Activated CD4-positive, alpha-beta T cell treated with anti-CD3 and anti-CD28 coated beads for 1 hour (primary cell): Measurements from ENCODE around the gene GABBR2.

Experiments used
- DNase-seq: peaks from one replicate; pipeline ENCODE4 v3.0.0-alpha.2; 2020

GABBR2 gene

GRCh38 chr9:98383758-98384157 lies 325.0 kb downstream of the GABBR2 start:
- no peak for DNase-seq

GRCh38 chr9:98381311-98382103 lies 327.2 kb downstream of the GABBR2 start:
- no peak for DNase-seq

GRCh38 chr9:98380065-98380681 lies 328.6 kb downstream of the GABBR2 start:
- DNase-seq = no peak

GRCh38 chr9:98379572-98379971 lies 329.2 kb downstream of the GABBR2 start:
- DNase-seq = no peak

- DNase-seq = no peak
Observed at GRCh38 chr9:98378794-98379193, 329.9 kb downstream of the GABBR2 start.

- DNase-seq = no peak
Observed at GRCh38 chr9:98378206-98378780, 330.4 kb downstream of the GABBR2 start.

GRCh38 chr9:98375138-98375726 lies 333.5 kb downstream of the GABBR2 start:
- DNase-seq = no peak

GRCh38 chr9:98374385-98375051 lies 334.2 kb downstream of the GABBR2 start:
- DNase-seq = no peak

GRCh38 chr9:98373609-98374008 lies 335.1 kb downstream of the GABBR2 start:
- DNase-seq = no peak

- DNase-seq = no peak
Observed at GRCh38 chr9:98372077-98372836, 336.5 kb downstream of the GABBR2 start.

GRCh38 chr9:98370976-98371315 lies 337.8 kb downstream of the GABBR2 start:
- DNase-seq = no peak

- DNase-seq = no peak
Observed at GRCh38 chr9:98370300-98370975, 338.3 kb downstream of the GABBR2 start.

- no peak for DNase-seq
Observed at GRCh38 chr9:98369896-98370295, 338.8 kb downstream of the GABBR2 start.

GRCh38 chr9:98369471-98369870 lies 339.3 kb downstream of the GABBR2 start:
- DNase-seq = no peak

- DNase-seq = no peak
Observed at GRCh38 chr9:98369066-98369425, 339.7 kb downstream of the GABBR2 start.

- no peak for DNase-seq
Observed at GRCh38 chr9:98368366-98369065, 340.2 kb downstream of the GABBR2 start.

- DNase-seq = no peak
Observed at GRCh38 chr9:98367923-98368322, 340.8 kb downstream of the GABBR2 start.

GRCh38 chr9:98367371-98367900 lies 341.3 kb downstream of the GABBR2 start:
- DNase-seq = no peak

GRCh38 chr9:98365781-98366180 lies 343.0 kb downstream of the GABBR2 start:
- no peak for DNase-seq

- DNase-seq = no peak
Observed at GRCh38 chr9:98365227-98365669, 343.5 kb downstream of the GABBR2 start.

- DNase-seq = no peak
Observed at GRCh38 chr9:98364086-98364485, 344.6 kb downstream of the GABBR2 start.
